Measurements from ENCODE around the gene PRPF19.

The PRPF19 gene

DNA sequence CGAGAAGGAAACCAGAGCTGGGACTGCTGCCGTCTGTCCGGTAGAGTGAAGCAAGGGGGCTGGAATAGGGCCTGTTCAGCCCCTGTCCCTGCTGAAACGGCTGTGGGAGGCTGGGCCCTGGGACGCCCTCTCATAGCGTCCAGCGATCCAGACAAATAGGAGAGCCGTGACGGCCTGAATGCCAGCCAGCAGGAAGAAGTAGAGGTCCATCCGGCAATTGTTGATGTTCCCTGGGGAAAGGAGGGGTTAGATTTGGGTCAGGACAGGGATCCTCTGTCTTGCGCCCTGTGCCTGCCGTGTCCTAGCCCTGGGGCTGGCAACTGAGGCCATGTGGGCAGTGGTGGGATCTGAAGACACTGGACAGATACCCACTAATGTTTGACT is 30.8 kb upstream of the PRPF19 start:
- DNase-seq: no peak

DNA sequence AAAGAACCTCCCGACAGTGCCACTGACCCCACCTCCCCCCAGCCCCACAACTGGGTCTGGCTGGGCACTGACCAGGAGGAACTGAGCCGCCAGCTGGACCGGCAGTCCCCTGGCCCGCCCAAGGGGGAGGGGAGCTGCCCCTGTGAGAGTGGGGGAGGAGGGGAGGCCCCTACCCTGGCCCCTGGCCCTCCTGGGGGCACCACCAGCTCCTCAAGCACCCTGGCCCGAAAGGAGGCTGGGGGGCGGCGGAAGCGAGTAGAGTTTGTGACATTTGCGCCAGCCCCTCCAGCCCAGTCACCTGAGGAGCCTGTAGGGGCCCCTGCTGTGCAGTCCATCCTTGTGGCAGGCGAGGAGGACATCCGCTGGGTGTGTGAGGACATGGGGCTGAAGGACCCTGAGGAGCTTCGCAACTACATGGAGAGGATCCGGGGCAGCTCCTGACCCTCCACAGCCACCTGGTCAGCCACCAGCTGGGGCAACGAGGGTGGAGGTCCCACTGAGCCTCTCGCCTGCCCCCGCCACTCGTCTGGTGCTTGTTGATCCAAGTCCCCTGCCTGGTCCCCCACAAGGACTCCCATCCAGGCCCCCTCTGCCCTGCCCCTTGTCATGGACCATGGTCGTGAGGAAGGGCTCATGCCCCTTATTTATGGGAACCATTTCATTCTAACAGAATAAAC is 30.2 kb upstream of the PRPF19 start:
- DNase-seq: no peak

DNA sequence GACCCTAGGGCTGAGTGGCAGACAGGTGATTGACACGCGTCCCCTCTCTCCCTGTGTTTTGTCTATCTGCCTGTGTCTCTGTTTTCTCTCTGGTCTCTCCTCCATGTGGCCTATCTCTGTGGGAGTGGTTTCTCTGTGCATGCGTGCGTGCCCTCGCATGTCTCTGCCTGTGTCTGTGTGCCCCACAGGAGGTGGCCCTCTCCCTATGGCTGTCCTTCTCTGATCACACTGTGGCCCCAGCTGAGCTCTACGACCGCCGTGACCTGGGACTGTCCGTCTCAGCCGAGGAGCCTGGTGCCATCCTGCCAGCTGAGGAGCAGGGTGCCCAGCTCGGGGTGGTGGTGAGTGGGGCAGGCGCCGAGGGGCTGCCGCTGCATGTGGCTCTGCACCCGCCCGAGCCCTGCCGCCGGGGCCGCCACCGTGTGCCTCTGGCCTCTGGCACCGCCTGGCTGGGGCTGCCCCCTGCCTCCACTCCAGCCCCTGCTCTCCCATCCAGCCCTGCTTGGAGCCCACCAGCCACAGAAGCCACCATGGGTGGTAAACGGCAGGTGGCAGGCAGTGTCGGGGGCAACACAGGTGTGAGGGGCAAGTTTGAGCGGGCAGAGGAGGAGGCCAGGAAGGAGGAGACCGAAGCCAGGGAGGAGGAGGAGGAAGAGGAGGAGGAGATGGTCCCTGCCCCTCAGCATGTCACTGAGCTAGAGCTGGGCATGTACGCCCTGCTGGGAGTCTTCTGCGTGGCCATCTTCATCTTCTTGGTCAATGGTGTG is 29.5 kb upstream of the PRPF19 start:
- no peak for DNase-seq

DNA sequence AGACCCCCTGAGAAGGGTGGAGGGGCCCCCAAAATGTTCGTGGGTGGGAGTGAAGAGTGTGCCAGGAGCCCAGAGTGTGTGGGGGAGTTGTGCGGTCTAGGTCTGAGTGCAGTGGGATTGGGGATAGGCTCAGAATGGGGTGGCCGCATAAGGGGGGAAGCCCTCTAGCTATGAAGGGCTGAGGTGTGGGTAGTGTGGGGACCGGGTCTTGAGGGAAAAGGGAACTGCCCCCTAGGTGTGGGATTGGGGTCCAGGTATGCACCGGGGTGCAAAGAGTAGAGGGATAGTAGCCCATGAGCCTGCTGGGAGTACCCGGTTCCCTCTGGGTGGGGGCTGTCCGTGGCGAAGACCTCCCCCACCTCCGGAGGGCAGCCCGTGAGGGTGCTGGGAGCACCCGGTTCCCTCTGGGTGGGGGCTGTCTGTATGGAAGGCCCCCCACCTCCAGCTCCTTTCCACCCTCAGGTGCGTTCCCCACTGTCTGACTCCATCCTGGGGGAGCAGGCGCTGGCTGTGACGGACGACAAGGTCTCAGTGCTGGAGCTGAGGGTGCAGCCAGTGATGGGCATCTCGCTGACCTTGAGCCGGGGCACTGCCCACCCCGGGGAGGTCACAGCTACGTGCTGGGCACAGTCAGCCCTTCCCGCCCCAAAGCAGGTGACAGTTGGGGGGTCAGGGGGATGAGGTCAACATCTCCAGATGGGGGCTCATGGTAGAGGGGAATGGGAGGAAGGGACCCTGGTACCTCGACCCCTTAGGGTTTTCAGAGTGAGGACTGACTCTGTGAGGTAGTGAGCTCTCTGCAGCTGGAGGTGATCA is 28.6 kb upstream of the PRPF19 start:
- no peak for DNase-seq

DNA sequence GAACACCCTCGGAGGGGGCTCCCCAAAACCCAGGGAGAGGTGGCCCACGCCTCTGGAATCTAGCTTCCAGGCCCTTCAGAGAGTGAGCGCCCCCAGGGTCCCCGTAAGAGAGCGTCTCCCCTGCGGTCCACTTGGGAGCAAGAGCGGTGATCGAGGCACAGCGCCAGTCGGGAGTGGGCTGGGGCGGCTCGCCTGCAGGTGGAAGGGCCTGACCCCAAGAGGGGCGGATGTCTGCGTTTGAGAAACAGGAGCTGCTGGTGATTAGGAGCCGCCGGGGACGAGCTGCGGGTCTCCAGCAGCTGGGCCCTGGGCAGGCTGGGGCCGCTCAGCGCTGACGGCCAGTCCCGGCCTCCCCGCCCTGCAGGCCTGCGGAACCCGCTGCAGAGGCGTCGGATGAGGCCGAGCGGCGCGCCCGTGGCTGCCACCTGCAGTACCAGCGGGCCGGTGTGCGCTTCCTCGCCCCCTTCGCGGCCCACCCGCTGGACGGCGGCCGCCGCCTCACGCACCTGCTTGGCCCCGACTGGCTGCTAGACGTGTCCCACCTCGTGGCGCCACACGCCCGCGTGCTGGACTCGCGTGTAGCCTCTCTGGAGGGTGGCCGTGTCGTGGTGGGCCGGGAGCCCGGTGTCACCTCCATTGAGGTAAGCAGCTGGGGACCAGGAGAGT is 27.9 kb upstream of the PRPF19 start:
- no peak for DNase-seq

DNA sequence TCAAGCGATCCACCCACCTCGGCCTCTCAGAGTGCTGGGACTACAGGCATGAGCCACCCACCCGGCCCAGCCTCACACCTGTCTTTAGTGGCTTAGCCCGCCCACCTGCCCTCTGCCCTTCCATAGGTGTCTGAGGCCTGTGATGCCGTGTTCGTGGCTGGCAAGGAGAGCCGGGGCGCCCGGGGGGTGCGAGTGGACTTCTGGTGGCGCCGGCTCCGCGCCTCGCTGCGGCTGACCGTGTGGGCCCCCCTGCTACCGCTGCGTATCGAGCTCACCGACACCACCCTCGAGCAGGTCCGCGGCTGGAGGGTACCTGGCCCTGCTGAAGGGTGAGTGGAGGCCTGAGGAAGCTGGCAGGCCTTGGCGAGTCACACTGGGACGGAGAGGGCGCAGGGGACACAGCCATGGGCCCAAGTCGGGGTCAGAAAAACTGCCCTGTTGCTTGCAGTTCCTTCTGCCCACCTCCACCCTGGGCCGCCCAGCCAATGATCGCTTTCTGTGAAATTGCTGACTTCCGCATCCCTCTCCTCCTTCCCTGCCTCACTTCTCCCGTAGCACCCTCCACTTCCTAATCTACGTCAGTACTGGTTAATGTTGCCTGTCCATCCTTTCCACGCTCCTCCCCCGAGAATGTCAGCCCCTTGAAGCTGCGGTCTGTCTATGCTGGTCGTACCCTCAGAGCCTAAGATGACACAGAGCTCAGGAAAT is 27.2 kb upstream of the PRPF19 start:
- no peak for DNase-seq

DNA sequence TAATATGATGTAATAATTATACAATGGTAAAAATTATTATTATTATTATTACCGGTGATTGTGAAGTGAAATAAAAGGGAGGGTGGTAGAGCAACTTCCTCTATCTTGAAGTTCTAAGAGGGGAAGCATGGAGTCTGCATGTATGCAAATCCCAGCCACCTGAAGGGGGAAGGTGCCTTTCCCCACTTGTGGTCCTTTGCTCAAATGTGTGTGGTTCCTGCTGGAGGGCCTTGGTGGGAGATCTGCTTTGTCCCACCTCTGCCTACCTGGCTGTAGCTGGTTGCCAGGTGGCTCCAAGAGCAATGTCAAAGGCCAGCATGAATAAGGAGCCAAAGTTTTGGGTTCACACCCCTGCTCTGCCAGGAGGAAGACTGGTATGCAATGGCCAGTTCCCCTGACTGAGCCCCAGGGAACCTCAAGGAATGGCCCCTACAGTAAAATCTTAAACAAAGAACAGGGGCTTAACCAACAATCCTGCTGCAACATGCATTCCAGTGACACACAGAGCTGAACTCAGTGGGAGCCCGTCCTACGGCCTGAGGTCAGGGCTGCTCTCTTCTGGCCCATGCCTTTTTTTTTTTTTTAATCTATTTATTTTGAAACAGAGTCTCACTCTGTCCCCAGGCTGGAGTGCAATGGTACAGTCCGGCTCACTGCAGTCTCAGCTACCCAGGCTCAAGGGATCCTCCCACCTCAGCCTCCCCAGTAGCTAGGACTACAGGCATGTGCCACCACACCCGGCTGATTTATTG is 26.4 kb upstream of the PRPF19 start:
- no peak for DNase-seq

DNA sequence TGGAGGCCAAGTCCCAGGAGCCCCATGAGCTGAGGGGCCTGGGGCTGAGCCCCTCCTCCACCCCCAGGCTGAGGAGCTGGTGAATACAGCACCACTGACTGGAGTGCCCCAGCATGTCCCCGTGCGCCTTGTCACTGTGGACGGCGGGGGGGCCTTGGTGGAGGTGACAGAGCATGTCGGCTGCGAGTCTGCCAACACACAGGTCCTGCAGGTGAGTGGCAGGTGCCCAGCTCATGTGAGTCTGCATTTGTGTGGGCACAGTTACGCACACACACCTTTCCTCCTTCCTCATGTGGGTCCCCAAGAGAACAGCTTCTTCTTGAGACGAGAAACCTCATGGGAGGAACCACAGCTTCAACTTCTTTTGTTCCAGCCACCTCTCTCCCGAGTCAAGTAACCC is 25.5 kb upstream of the PRPF19 start:
- DNase-seq: no peak

DNA sequence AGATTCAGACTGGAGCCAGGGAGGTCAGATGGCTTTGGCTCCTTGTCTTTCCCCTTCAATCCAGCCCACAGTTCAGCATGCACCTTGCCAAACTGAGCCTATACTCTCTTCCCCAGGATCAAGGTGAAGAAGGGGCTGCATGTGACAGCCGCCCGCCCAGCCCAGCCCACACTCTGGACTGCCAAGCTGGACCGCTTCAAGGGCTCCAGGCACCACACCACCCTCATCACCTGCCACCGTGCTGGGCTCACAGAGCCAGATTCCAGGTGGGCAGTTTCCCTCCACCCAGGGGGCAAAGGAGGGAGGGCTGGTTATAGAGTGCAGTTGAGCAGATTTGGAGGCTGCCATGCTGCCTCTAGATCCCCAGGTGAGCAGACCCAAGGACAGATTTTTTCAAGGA is 24.0 kb upstream of the PRPF19 start:
- no peak for DNase-seq

DNA sequence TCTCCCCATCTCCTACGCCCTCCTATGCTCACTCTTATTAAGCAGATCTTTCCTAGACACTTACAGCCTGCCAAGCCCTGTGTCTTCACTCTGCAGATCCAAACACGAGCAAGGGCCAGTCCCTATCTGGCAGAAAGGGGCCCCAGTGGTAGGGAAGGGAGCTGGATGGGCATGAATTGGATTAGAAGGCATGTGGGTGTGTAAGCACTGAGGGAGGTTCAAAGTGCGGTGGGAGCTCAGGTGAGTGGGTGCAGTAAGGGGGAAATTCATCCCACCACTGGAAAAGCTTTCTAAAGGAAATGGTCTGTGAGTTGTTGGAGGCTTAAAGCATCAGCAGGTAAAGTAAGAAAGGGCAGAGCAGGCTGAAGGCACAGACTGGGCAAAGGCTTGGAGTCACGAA is 23.4 kb upstream of the PRPF19 start:
- DNase-seq: no peak

DNA sequence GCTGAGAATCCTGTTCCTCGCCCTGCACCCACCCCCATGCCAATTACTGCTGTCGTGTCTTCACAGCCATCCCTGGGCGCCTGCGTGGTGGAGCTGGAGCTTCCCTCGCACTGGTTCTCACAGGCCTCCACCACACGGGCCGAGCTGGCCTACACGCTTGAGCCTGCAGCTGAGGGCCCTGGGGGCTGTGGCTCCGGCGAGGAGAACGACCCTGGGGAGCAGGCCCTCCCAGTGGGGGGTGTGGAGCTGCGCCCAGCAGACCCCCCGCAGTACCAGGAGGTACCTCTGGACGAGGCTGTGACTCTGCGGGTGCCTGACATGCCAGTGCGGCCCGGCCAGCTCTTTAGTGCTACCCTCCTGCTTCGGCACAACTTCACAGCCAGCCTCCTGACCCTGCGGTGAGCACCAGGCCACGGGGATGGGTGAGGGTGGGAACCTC is 22.2 kb upstream of the PRPF19 start:
- no peak for DNase-seq

DNA sequence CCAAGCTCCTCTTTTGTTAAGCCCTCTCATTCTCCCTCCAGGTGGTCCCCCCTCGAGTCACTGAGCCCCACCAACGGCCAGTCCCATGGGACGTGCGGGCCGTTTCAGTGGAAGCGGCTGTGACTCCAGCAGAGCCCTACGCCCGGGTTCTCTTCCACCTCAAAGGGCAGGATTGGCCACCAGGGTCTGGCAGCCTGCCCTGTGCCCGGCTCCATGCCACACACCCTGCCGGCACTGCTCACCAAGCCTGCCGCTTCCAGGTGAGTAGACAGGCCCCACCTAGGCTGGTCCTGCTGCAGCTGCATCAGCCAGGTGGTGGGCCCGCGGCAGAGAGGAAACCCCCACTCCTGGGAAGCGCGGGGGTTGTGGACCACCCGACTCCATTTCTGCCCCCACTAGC is 21.2 kb upstream of the PRPF19 start:
- DNase-seq: no peak

DNA sequence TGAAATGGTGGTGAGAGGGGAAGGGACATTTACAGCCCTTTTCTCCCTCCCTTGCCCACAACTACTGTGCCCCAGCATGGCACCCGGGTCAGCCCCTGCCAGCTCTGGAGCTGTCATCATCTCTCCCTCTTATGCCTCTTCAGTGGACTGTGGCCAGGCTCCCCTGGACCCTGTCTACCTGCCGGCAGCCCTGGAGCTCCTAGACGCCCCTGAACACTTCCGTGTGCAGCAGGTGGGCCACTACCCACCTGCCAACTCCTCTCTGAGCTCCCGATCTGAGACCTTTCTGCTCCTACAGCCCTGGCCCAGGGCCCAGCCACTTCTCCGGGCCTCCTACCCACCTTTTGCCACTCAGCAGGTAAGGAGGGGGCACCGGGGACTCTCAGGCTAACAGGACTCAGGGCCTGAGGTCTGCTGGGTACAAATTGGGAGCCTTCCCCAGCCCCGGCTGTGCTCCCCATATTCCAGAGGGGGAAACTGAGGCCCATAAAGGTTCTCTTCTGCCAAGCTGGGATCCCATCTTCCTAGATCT is 20.7 kb upstream of the PRPF19 start:
- DNase-seq: no peak

DNA sequence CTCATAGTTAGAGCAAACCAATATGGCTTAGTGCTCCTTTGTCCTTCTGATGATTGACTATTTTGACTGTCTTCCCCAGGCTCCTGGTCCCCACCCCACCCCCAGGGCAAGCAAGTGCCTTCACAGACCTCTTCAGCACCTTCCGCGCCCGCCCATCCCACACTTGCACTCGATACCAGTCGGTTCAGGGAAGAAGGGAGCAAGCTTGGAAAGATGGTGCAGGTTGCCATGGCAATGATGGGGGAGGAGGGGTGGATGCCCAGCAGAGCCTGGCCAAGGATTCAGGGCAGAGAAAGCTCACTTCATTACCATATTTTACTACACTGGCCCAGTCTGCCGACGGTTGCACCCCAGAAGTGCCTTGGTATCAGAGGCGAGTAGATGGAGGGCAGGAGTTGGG is 20.1 kb upstream of the PRPF19 start:
- no peak for DNase-seq

DNA sequence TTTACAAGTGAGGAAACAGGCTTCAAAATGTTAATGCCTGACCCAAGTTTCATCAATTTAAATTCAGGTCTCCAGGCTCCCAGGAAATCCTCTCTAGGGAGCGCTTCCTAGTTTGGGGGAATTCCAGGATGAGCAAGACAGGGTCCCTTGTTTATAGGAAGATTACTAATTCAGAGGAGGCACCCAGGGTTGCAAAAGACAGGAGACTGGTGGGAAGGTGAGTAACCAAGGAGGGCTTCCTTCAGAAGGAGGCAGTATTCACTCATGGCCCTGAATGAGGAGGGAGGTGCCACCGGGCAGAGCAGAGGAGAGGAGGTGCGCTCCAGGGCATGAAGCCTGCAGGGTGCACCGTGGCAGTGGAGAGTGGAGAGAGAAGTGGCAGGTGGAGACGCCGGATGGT is 19.5 kb upstream of the PRPF19 start:
- no peak for DNase-seq

DNA sequence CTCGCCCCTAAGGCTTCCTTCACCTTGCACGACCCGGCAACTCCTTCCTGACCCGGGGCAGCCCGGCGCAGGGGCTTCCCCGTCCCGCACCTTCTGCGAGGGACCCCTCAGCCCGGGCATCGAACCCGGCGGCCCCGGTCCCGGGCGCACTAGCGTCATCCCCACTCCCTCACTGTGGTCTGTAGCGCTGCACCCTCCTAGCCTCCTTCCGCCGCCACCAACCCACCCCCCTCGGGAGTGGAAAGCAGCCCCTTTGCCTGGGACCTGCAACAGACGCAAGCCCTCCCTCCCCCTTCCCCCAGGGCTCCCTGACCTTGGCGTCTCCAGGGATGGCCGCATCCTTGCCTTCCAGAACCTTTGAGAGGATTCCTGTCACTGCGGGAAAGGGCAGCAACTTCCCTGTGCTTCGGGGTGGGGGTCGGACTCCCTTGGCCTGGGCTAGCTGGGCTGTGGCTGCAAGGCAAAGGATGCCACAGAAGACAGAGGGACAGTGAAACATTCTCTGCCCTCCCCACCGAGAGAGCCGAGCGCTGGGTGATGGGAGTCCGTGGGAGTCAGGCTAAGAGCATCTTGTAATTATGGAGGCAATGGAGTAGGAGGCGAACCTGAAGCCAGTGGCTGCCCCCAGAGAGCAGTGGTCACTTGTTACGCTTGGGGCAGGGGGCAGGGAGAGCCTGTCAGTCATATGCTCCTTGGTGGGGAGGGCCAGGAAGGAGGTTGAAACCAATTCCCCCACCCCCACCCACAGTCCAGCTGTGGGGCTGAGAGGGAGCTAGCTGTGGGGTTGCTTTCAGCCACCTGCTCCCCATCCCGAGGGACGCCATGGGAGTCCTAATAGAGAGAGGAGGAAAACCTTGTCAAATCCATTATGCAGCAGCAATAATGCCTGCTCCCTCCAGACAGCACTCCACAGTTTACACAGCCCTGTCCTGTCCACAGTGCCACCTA is 18.8 kb upstream of the PRPF19 start:
- DNase-seq: peak; percentile 90

DNA sequence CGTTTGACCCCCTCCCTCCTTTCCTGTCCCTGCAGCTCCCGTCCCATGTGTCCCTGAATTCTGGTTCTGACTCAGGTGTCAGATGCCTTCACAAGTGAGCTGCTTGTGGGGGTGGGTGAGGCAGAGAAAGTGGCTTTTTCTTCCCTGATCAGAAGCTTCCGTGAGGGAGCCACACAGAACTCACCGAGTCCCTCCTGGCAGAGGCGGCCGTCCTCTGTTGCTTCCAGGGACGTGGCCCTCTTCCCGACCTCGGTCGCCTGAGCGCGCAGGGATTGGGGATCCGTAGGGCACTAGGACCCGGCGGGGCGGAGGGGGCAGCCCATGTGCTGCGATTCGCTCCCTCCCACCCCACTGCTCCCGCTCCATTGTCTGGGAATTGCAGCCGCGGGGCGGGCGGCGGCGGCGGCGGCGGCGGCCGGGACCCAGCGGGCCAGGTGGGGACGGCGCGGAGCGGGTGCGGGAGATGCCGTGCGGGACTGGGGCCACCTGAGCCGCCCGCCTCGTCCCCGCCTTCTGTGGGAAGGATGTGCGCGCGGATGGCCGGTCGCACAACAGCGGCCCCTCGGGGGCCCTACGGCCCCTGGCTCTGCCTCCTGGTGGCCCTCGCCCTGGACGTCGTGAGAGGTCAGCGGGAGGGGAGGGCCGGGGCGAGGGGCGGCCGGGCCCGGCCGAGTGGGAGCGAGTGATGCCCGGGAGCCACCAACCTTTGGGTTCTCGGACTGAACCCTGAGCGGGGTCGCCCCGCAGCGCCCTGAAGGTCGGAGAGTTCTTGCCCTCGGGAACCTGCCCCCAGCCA is 17.9 kb upstream of the PRPF19 start, which contains the start of gene TMEM132A:
Gene TMEM132A (plus strand): TSS at position 351 of the 796 bp plus-strand sequence. CDS start 174 bp downstream, at position 525.
- peak; percentile 92 for DNase-seq

DNA sequence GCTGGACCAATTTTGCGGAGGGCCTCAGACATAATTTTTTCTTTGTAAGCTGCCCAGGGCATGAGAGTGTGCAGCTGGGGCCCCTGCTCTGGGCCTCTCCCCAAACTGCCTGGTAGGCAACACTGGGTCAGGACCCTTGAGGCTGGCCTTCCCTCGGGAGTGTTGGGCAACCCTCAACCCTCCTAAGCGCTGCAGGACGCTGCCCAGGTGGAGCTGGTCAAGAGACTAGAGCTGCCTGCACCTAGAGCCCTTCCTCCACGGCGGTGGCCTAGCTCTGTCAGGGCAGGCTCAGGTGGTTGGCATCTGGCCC is 17.4 kb upstream of the PRPF19 start:
- no peak for DNase-seq

DNA sequence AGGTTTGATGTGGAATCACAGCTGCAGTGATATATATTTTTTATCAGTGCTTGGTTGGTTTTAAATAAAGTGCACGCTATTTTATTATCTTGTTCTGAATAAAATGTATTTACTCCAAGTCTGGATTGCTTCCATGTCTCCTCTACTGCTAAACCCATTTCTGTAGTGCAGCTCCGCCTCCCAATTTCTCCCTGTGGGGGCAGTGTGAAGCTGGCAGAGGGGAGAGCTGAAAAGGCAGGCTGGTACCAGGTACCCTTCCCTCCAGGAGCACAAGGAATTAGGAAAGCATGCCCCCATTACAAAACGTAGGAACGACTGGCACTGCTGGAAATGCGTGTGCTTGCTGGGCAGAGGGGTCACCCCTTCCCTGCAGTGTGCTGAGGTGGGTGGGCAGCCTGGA is 16.9 kb upstream of the PRPF19 start:
- no peak for DNase-seq

DNA sequence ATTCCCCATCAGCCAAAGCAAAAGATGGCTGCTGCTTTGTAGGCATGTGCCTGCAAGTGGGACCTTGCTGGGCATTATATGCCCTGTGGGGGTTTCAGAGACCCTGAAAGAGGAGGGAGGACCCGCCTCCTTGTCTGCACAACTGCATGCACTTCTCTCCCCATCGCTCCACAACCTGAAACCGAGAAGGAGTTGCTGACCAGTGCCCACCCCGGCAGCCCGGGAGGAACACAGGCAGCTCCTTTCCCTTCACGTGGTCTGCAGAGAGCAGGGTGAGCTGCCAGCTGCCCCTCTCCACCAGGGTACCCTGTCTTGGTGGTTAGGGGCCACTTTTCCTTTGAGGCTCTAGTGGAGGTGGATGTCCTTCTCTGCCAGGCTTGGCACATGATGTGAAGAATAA is 16.5 kb upstream of the PRPF19 start:
- no peak for DNase-seq

Measured in eye (tissue), 1 donor.